HCEC 1CT (cell line): ENCODE results near the gene SDK2.
A peak's percentile ranks its signal among the peaks of the same experiment; 100 is the strongest.
"Not testable (repeated sequence)": the region's sequence is repeated elsewhere in the genome, so short reads cannot be mapped to it uniquely, and the experiment has no call there.

Experiments
- DNase-seq: peaks from one replicate; pipeline ENCODE4 v3.0.0-alpha.2; 2017

The SDK2 gene

GRCh38 chr17:73335591-73336407, 308.4 kb downstream of the SDK2 start:
- no peak for DNase-seq

DNA sequence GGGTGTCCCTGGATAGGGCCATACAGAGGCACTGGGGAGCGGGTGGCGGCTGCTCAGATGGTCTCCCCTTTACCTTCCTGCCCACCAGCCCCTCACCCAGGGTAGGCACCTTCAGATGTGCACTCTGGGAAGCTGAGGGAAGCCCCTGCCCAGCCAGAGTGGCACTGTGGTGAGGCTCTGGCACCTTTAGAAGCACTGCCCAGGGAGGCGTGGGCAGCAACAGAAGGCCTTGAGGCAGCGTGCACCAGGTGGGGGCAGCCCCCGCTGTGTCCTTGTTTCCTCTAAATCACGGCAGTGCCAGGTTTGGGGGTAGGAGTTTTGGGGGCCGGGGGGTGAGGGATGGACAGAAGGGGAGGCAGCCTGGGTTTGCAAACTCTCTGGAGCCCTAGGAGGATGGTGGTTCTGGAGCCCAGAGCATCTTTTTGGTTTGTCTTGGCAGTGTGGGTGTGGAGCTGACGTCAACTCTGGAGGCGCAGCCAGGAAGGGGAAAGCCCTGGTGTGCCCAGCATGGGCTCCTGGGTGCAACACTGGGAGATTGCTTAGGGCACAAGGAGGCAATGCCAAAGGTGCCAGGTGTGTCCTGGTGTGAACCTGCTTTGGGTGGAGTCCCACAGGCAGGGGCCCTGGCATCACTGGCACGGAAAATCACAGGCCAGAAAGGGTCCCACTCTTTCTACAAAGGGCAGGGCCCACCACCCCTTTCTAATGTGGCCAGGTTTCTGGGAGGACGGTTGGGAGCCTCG, 309.3 kb downstream of the SDK2 start:
- DNase-seq: no peak

- DNase-seq: not testable (repeated sequence)
Measured at GRCh38 chr17:73333445-73333844, 310.8 kb downstream of the SDK2 start.

GRCh38 chr17:73331060-73331459, 313.2 kb downstream of the SDK2 start:
- DNase-seq: no peak

GRCh38 chr17:73327676-73328075, 316.6 kb downstream of the SDK2 start:
- DNase-seq: no peak

DNA sequence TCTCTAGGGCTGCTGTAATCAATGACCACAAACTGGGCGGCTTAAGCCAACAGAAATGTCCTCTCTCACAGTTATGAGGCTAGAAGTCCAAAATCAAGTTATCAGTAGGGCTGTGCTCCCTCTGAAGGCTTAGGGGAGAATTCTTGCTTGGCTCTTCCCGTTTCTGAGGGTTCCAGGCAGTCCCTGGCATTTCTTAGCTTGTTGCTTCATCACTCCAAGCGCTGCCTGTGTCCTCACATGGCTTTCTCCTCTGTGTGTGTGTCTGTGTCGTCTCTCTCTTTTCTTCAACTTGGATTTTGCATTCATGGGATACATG, 318.8 kb downstream of the SDK2 start:
- DNase-seq: peak; percentile 59

DNA sequence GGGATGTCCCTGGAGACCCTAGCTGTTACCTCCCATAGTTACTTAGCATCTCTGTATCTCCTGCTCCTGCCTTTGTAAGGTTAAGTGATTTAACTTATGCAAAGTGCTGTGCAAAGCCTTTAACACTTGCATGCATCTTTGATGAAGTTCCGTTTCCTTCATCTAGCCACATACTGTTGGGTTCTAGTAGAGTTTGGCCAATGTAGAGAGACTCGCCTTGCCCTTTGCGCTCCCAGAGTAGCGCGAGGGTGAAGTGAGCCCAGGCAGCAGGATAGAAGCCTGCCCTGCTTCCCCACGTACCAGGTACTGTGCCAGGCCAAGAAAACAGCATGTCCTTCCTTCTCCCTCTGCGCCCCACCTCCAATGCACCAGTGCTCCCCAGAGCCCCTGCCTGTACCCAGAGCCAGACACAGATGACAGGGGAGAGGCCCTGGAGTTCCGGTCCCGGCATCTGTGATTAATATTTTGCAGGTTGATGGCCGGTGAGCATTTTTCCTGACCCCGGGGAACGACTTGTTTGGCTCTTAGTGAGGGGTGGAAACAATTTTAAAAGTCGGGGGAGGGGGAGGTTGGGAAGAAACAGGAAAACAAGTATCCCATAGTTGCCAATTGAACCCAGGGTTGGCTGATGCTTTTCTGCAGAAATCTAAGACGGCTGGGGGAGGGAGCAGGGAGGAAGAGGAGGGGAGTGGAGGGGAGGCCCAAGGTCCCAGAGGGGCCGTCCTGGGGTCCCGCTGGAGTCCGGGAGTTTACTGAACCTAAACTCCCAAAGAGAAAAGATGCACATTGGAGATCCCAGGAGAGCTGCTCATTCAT, 319.3 kb downstream of the SDK2 start:
- DNase-seq: no peak

- no peak for DNase-seq
Measured at GRCh38 chr17:73324160-73324475, 320.1 kb downstream of the SDK2 start.

DNA sequence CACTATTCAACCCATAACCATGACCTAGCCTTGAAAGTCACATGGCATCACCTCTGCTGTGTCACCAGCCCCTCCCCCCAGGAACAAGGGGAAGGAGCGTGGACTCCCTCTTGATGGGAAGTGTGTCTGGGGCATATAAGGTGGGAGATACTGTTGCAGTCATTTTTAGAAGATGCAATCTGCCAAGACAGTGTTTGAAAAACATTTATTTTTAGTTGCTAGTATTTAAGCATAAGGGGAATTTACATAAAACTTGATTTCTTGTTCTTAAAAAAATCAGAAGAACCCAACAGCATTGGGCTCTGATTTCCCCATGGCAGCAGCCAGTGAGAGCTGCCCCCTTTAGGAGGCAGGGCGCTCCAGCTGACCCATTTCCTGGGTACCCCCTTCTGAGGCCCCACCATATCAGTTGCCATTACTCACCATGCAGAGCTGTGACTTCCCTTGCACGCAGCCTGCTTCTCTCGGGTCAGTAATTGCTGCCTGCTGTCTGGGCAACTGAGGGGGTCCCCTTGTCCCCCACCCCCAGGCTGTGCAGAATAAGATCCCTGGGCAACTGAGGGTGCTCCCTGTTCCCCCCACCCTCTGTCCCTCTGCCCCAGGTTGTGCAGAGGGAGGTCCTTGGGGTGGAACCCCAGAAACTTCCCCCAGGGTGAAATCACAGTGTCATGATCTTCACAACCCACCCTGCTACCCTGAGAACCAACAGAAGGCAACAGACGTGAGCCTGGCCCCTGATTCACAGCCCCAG, 320.7 kb downstream of the SDK2 start:
- no peak for DNase-seq

- DNase-seq: no peak
Measured at GRCh38 chr17:73320601-73321264, 323.5 kb downstream of the SDK2 start.

GRCh38 chr17:73319766-73320165, 324.5 kb downstream of the SDK2 start:
- no peak for DNase-seq

DNA sequence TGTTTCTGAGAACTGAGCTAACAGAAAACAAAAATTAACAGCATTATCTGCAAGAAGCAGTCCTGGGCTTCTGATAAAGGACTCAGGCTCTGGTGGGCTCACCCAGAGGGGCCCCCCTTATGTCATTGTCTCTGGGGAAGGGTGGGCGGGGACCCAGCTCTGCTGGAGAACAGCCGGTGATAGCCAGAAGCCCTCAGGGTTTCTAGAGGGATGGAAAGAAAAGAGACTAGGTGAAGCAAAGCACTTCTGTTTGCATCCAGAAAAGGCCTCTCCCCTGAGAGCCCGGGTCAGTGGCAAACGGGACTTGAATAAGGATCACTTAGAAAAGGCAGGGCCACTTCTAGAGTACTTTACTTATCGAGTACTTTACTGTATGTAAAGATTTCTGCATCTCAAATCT, 325.4 kb downstream of the SDK2 start:
- no peak for DNase-seq

DNA sequence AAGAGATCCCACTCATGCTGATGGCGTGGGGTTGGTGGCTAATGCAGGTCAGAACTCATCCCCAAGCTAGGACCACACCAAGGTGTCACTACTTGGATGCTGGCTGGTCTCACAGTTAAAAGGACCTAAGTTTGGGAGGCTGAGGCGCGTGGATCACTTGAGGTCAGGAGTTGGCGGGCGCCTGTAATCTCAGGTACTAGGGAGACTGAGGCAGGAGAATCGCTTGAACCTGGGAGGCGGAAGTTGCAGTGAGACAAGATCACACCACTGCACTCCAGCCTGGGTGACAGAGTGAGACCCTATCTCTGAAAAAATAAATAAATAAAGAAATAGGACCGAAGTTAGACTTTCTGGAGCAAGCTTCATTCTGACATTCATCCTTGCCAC, 325.8 kb downstream of the SDK2 start:
- DNase-seq: no peak

- no peak for DNase-seq
Measured at GRCh38 chr17:73317513-73318426, 326.5 kb downstream of the SDK2 start.

DNA sequence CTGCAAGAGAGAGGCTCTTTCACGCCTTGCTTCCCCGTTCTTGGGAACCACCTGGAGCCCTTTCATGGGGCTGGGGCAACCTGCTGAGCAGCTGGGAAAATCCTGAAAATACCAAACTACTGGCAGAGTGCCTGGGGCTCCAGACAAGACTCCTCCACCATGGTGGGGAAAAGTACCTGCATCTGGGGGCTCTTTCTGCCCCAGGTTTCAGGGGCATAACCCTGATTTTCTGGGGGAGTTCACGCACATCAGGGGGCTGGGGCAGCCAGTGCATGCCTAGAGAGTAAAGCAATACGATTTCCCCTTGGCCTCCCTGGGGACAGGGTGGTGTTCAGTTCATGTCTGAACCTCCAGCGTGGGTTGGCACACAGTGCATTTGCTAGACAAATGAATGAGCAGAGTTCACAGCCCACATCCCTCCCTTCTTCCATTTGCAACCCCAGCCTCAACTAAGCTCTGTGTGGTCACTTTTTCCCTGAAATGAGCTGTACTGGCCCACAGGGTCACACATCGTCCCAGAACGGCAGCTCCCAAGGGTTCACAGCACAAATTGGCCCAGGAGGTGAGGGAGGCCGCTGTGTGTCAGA, 327.2 kb downstream of the SDK2 start:
- no peak for DNase-seq

- DNase-seq: no peak
Measured at GRCh38 chr17:73315471-73315870, 328.8 kb downstream of the SDK2 start.

GRCh38 chr17:73313526-73314127, 330.6 kb downstream of the SDK2 start:
- no peak for DNase-seq

DNA sequence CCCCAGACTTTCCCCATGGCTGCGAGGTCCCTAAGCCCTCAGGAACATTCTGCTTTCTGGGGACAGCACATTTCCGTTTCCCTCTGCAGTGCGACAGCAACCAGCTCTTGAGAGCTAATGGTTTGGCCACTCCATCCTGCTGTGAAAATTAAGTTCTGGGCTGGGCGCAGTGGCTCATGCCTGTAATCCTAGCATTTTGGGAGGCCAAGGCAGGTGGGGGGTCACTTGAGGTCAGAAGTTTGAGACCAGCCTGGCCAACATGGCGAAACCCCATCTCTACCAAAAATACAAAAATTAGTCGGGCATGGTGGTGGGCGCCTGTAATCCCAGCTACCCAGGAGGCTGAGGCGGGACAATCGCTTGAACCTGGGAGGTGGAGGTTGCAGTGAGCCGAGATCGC, 331.4 kb downstream of the SDK2 start:
- not testable (repeated sequence) for DNase-seq

GRCh38 chr17:73311781-73312641, 332.2 kb downstream of the SDK2 start, which contains the start of gene CDC42EP4:
TSS of gene CDC42EP4 (minus strand) at chr17:73312001. CDS start at chr17:73286500, 25,501 bp downstream.
- DNase-seq: peak; percentile 93

DNA sequence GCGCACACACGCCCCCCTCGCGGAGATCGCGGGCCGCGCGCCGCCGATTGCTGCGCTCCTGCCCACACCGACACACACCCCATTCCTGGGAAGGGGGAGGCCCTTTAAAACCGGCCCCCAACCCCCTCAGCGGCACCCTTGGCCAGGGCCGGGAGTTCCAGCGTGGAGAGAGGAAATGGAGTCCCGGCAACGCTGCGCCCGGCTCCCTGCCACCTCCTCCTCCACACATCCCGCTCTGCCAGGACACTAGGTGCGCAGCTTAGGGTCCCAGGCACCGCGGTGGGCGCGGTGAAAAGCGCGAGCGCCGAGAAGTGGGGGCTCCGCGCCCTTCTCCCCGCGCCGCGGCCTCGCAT, 332.8 kb downstream of the SDK2 start:
- DNase-seq: no peak
